ENCODE results near the gene WFDC13. TPM values are rescaled to one million over a fixed set of nuclear protein-coding genes. Genes with fewer than 3 reads are reported as not detected.
"Not testable (repeated sequence)": the region's sequence is repeated elsewhere in the genome, so short reads cannot be mapped to it uniquely, and the experiment has no call there.

The WFDC13 gene
- total RNA-seq, result not detected

GRCh38 chr20:45701873-45702272, at the start of gene WFDC13:
TSS of gene WFDC13 (plus strand) at chr20:45702038. CDS start at chr20:45702124, 86 bp downstream.
- H3K27ac Mint-ChIP-seq, result no peak within 1 kb of the TSS
- H3K9me3 Mint-ChIP-seq, result no peaks in the 10 kb centered on the region
- H3K27me3 Mint-ChIP-seq, result peaks cover 5% of the 10 kb centered on the region
- ChIA-PET POLR2A (no interaction called here), CTCF (no interaction called here)
- no peaks in the 10 kb centered on the region for H3K36me3 Mint-ChIP-seq (ENCODE audit: low read depth)
- no peak within 1 kb of the TSS for H3K4me3 Mint-ChIP-seq
- no peak for DNase-seq
- no peaks in the 10 kb centered on the region for H3K4me1 Mint-ChIP-seq

- H3K4me1 Mint-ChIP-seq; H3K36me3 Mint-ChIP-seq (ENCODE audit: low read depth); CTCF ChIA-PET; H3K27ac Mint-ChIP-seq; DNase-seq; POLR2A ChIA-PET; H3K27me3 Mint-ChIP-seq; H3K9me3 Mint-ChIP-seq; H3K4me3 Mint-ChIP-seq: not testable (repeated sequence)
These were observed 44.8 kb upstream of the WFDC13 start for GRCh38 chr20:45657038-45657437.

GRCh38 chr20:45670139-45670538, 31.7 kb upstream of the WFDC13 start, which contains the start of gene WFDC11:
TSS of gene WFDC11 (minus strand) at chr20:45670239. CDS start at chr20:45650600, 19,639 bp downstream.
- H3K27ac Mint-ChIP-seq, result no peak within 1 kb of the TSS
- no peaks in the 10 kb centered on the region for H3K4me1 Mint-ChIP-seq
- ChIA-PET POLR2A (no interaction called here), CTCF (no interaction called here)
- peaks cover 40% of the 10 kb centered on the region for H3K27me3 Mint-ChIP-seq
- no peak for DNase-seq
- no peaks in the 10 kb centered on the region for H3K9me3 Mint-ChIP-seq
- no peak within 1 kb of the TSS for H3K4me3 Mint-ChIP-seq
- H3K36me3 Mint-ChIP-seq (ENCODE audit: low read depth), result no peaks in the 10 kb centered on the region

- H3K4me3 Mint-ChIP-seq, result no peak overlapping the region
- peaks cover 50% of the 10 kb centered on the region for H3K27me3 Mint-ChIP-seq
- no peak for DNase-seq
- H3K36me3 Mint-ChIP-seq (ENCODE audit: low read depth), result no peaks in the 10 kb centered on the region
- H3K9me3 Mint-ChIP-seq, result no peaks in the 10 kb centered on the region
- POLR2A ChIA-PET, result no interaction called here
- no peak overlapping the region for H3K27ac Mint-ChIP-seq
- CTCF ChIA-PET, result no interaction called here
- no peaks in the 10 kb centered on the region for H3K4me1 Mint-ChIP-seq
These were observed 29.1 kb upstream of the WFDC13 start for GRCh38 chr20:45672765-45673164.

- peaks cover 12% of the 10 kb centered on the region for H3K9me3 Mint-ChIP-seq
- H3K4me1 Mint-ChIP-seq, result no peaks in the 10 kb centered on the region
- H3K36me3 Mint-ChIP-seq (ENCODE audit: low read depth), result no peaks in the 10 kb centered on the region
- no peak overlapping the region for H3K27ac Mint-ChIP-seq
- POLR2A ChIA-PET, result no interaction called here
- DNase-seq, result no peak
- CTCF ChIA-PET, result no interaction called here
- H3K27me3 Mint-ChIP-seq, result peaks cover 11% of the 10 kb centered on the region
- H3K4me3 Mint-ChIP-seq, result no peak overlapping the region
These were observed 22.2 kb upstream of the WFDC13 start for GRCh38 chr20:45679650-45680049.

- POLR2A ChIA-PET, result no interaction called here
- CTCF ChIA-PET, result no interaction called here
- no peak overlapping the region for H3K27ac Mint-ChIP-seq
- H3K9me3 Mint-ChIP-seq, result peaks cover 2% of the 10 kb centered on the region
- DNase-seq, result no peak
- no peaks in the 10 kb centered on the region for H3K36me3 Mint-ChIP-seq (ENCODE audit: low read depth)
- no peak overlapping the region for H3K4me3 Mint-ChIP-seq
- H3K4me1 Mint-ChIP-seq, result no peaks in the 10 kb centered on the region
- peaks cover 3% of the 10 kb centered on the region for H3K27me3 Mint-ChIP-seq
These were observed 15.9 kb upstream of the WFDC13 start for GRCh38 chr20:45685896-45686295.

GRCh38 chr20:45693346-45693745, 8.5 kb upstream of the WFDC13 start:
- POLR2A ChIA-PET; H3K36me3 Mint-ChIP-seq (ENCODE audit: low read depth); H3K9me3 Mint-ChIP-seq; H3K4me1 Mint-ChIP-seq; CTCF ChIA-PET; H3K27ac Mint-ChIP-seq; DNase-seq; H3K4me3 Mint-ChIP-seq: not testable (repeated sequence)
- peaks cover 13% of the 10 kb centered on the region for H3K27me3 Mint-ChIP-seq

- Mint-ChIP-seq H3K4me3 (no peak overlapping the region), H3K27me3 (peaks cover 12% of the 10 kb centered on the region), H3K27ac (no peak overlapping the region), H3K36me3 (ENCODE audit: low read depth) (no peaks in the 10 kb centered on the region), H3K9me3 (peaks cover 2% of the 10 kb centered on the region), H3K4me1 (no peaks in the 10 kb centered on the region)
- ChIA-PET CTCF (no interaction called here), POLR2A (no interaction called here)
- no peak for DNase-seq
These were observed 6.3 kb upstream of the WFDC13 start for GRCh38 chr20:45695496-45695895.

GRCh38 chr20:45701104-45701503, 734 bp upstream of the WFDC13 start:
- Mint-ChIP-seq H3K27ac (no peak overlapping the region), H3K4me1 (no peaks in the 10 kb centered on the region), H3K9me3 (no peaks in the 10 kb centered on the region), H3K4me3 (no peak overlapping the region), H3K27me3 (peaks cover 8% of the 10 kb centered on the region), H3K36me3 (ENCODE audit: low read depth) (no peaks in the 10 kb centered on the region)
- DNase-seq, result no peak
- POLR2A ChIA-PET, result no interaction called here
- CTCF ChIA-PET, result no interaction called here

GRCh38 chr20:45704969-45705637, 3.3 kb downstream of the WFDC13 start, which contains the start of gene WFDC10B:
TSS of gene WFDC10B (minus strand) at chr20:45705019. CDS start at chr20:45685992, 19,027 bp downstream.
- H3K27ac Mint-ChIP-seq, result no peak within 1 kb of the TSS
- CTCF ChIA-PET, result no interaction called here
- POLR2A ChIA-PET, result no interaction called here

GRCh38 chr20:45716141-45716688, 14.4 kb downstream of the WFDC13 start:
- CTCF ChIA-PET; H3K36me3 Mint-ChIP-seq (ENCODE audit: low read depth); POLR2A ChIA-PET; DNase-seq; H3K27ac Mint-ChIP-seq; H3K4me3 Mint-ChIP-seq; H3K9me3 Mint-ChIP-seq; H3K4me1 Mint-ChIP-seq: not testable (repeated sequence)
- peaks cover 43% of the 10 kb centered on the region for H3K27me3 Mint-ChIP-seq

More at GRCh38 chr20:45704969-45705637, 3.3 kb downstream of the WFDC13 start, which contains the start of gene WFDC10B:
- peaks cover 17% of the 10 kb centered on the region for H3K27me3 Mint-ChIP-seq
- H3K9me3 Mint-ChIP-seq, result no peaks in the 10 kb centered on the region
- no peak within 1 kb of the TSS for H3K4me3 Mint-ChIP-seq
- no peaks in the 10 kb centered on the region for H3K36me3 Mint-ChIP-seq (ENCODE audit: low read depth)
- DNase-seq, result no peak
- H3K4me1 Mint-ChIP-seq, result no peaks in the 10 kb centered on the region

- CTCF ChIA-PET, result interaction anchor here (0.7 kb wide), 1 partner anchor 51 kb away, joined by 3 read pairs; no protein-coding TSS in a partner anchor
These were observed 20.2 kb downstream of the WFDC13 start, which contains the start of gene SPINT4 for GRCh38 chr20:45722047-45722446. TSS of gene SPINT4 (plus strand) at chr20:45722347. CDS start at chr20:45722368, 21 bp downstream.

GRCh38 chr20:45725134-45725533, 23.3 kb downstream of the WFDC13 start:
- Mint-ChIP-seq H3K27me3 (peaks cover 44% of the 10 kb centered on the region), H3K4me3 (no peak overlapping the region), H3K36me3 (ENCODE audit: low read depth) (no peaks in the 10 kb centered on the region), H3K9me3 (no peaks in the 10 kb centered on the region), H3K4me1 (no peaks in the 10 kb centered on the region), H3K27ac (no peak overlapping the region)
- ChIA-PET POLR2A (no interaction called here), CTCF (interaction anchor here (0.5 kb wide), 1 partner anchor 28 kb away, joined by 4 read pairs; no protein-coding TSS in a partner anchor)
- no peak for DNase-seq

More at GRCh38 chr20:45722047-45722446, 20.2 kb downstream of the WFDC13 start, which contains the start of gene SPINT4:
- DNase-seq, result no peak
- POLR2A ChIA-PET, result no interaction called here
- no peak within 1 kb of the TSS for H3K4me3 Mint-ChIP-seq
- H3K9me3 Mint-ChIP-seq, result no peaks in the 10 kb centered on the region
- no peak within 1 kb of the TSS for H3K27ac Mint-ChIP-seq
- no peaks in the 10 kb centered on the region for H3K4me1 Mint-ChIP-seq
- no peaks in the 10 kb centered on the region for H3K36me3 Mint-ChIP-seq (ENCODE audit: low read depth)
- peaks cover 52% of the 10 kb centered on the region for H3K27me3 Mint-ChIP-seq

GRCh38 chr20:45727044-45727443, 25.2 kb downstream of the WFDC13 start:
- Mint-ChIP-seq H3K4me1 (no peaks in the 10 kb centered on the region), H3K9me3 (peaks cover 6% of the 10 kb centered on the region), H3K4me3 (no peak overlapping the region), H3K36me3 (ENCODE audit: low read depth) (no peaks in the 10 kb centered on the region), H3K27me3 (peaks cover 43% of the 10 kb centered on the region), H3K27ac (no peak overlapping the region)
- DNase-seq, result no peak
- ChIA-PET POLR2A (no interaction called here), CTCF (no interaction called here)

Measured in activated CD4-positive, alpha-beta T cell treated with anti-CD3 and anti-CD28 coated beads, Interleukin-2, amount 10 ng/mL, durations not matched to agents 7 days and 5 days (primary cell).